ENCODE measurements around the gene PRRC2B.
"Not testable (repeated sequence)": the region's sequence is repeated elsewhere in the genome, so short reads cannot be mapped to it uniquely, and the experiment has no call there.

The PRRC2B gene

DNA sequence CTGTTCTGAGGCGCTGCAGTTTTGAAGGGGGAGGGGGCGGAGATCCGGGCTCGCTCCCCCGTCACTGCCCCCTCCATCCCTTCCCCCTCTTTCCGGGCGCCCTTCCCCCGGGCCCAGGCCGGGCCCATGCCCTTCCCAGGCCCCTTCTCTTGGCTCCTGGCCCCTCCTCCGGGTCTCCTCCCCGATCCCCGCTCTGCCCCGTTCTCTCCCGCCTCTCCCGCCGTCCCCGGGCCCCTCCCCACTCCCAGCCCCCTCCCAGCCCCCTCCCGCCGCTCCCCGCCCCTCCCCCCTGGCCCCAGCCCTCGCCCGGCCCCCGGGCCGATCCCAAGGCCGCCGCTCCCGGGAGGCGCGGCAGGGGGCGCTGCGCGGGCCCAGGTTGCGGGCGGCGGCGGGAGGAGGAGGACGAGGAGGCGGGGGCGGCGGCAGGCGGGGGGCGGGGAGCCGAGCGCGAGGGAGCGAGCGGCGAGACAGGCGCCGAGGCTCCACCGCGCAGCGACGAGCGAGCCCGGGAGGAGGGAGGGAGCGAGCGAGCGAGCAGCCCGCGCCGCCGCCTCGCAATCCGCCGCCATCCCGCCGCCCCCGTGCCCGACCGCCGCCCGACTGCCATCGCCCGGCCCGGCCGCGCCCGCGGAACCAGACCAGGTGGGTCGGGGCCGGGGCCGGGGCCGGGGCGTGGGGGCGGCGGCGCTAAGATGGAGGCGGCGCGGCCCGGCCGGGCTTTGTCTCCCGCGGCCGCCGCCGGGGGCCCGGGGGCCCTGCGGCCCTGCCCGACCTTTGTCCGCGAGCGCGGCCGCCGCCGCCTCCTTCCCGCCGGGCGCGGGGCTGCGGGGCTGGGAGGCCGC, at the start of gene PRRC2B:
Gene PRRC2B, plus strand, starts transcription at position 465 of the 842 bp plus-strand sequence. CDS start 36,059 bp downstream, outside the sequence.
- DNase-seq (ENCODE audit: low read depth): peak; percentile 84

DNA sequence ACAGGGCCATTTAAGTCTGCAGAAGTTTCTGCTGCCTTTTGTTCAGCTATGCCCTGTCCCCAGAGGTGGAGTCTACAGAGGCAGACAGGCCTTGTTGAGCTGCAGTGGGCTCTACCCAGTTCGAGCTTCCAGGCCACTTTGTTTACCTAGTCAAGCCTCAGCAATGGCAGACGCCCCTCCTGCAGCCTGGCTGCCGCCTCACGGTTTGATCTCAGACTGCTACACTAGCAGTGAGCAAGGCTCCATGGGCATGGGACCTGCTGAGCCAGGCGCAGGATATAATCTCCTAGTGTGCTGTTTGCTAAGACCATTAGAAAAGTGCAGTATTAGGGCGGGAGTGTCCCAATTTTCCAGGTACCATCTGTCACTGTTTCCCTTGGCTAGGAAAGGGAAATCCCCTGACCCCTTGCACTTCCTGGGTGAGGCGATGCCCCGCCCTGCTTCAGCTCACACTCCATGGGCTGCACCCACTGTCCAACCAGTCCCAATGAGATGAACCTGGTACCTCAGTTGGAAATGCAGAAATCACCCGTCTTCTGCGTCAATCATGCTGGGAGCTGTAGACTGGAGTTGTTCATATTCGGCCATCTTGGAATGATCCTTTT, 48.9 kb upstream of the PRRC2B start:
- DNase-seq (ENCODE audit: low read depth): not testable (repeated sequence)

- DNase-seq (ENCODE audit: low read depth): no peak
Measured at GRCh38 chr9:131346559-131346958, 47.3 kb upstream of the PRRC2B start.

- no peak for DNase-seq (ENCODE audit: low read depth)
Measured at GRCh38 chr9:131347376-131348020, 46.4 kb upstream of the PRRC2B start.

DNA sequence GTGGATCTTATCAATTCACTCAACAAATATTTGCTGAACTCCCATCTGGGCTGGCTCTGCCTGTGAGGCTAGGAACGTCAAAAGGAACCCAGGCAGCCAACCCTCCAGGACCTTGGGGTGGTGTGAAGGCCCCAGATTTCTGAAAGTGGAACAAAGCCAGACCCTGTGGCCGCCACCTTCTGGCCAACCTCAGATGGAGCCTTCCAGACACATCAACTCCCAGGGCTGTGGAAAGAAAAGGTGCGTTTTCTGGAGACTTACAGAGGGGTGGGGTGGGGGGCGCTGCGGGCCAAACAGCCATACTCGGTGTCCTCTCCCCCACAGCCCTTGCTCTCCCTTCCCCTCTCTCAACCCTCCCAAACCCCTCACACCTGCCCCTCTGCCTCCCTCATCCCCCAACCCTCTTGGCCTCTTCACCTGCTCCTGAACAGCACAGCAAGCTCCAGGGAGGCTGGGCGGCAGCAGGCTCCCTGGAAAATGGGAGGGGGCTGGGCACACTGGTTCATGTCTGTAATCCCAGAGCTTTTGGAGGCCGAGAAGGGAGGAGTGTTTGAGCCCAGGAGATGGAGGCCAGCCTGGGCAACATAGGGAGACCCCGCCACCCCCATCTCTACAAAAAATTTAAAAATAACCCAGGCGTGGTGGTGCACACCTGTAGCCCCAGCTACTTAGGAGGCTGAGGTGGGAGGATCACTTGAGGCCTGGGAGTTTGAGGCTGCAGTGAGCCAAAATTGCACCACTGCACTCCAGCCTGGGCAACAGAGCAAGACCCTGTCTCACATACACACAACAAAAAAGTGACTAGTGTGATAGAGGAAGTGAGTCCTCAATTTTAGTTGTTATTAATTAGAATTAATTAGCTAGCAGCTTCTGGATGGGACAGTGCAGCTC, 45.0 kb upstream of the PRRC2B start:
- DNase-seq (ENCODE audit: low read depth): no peak

- no peak for DNase-seq (ENCODE audit: low read depth)
Measured at GRCh38 chr9:131349522-131349880, 44.4 kb upstream of the PRRC2B start.

DNA sequence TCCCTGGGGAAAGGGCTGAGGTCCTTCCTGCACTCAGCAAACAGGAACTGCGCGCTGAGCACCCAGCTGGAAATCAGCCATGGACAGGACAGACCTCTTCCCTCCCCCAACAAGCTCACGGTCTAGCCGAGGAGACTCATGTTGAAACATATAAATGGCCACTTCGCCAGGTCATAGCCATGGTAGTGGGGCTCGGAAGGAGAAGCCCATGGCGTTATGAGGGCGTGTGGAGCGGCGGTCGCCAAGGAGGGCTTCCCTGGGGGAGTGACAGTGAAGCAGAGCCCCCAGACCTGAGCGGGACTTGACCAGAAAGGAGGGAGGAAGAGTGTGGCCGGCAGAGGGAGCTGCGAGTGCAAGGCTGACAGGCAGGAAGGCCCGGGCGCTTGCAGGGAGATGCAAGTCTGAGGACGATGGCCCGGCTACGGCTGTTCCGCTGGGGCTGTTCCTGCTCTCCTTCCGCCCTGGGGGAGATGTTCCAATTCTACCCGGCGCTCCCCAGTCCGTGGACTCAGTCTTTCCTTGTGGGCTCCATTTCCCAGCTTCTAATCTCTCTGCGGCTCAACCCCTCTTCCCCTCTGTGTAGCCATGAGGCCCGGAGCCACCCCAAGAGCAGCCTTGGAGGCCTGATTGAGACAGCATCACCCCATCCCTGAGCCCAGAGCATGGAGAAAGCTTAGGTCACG, 43.9 kb upstream of the PRRC2B start:
- DNase-seq (ENCODE audit: low read depth): peak; percentile 85

- not testable (repeated sequence) for DNase-seq (ENCODE audit: low read depth)
Measured at GRCh38 chr9:131356479-131356878, 37.4 kb upstream of the PRRC2B start.

DNA sequence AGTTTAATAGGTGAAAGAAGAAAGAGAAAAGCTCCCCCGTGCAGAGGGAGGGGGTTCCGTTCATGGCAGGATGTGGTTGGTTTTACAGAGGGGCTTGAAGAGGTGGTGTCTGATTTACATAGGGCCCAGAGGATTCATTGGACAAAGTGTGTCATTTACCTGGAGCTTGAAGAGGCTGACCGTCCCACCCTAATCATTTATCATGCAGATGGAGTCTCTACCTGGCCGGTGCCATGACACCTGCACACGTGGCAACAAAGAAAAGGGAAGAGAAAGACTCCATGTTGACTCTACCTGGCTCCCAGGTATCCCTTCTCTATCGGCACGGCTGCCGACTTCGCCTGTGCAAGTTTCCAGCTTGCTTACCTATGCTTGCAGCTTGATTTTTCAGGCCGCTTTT, 35.3 kb upstream of the PRRC2B start:
- DNase-seq (ENCODE audit: low read depth): no peak

DNA sequence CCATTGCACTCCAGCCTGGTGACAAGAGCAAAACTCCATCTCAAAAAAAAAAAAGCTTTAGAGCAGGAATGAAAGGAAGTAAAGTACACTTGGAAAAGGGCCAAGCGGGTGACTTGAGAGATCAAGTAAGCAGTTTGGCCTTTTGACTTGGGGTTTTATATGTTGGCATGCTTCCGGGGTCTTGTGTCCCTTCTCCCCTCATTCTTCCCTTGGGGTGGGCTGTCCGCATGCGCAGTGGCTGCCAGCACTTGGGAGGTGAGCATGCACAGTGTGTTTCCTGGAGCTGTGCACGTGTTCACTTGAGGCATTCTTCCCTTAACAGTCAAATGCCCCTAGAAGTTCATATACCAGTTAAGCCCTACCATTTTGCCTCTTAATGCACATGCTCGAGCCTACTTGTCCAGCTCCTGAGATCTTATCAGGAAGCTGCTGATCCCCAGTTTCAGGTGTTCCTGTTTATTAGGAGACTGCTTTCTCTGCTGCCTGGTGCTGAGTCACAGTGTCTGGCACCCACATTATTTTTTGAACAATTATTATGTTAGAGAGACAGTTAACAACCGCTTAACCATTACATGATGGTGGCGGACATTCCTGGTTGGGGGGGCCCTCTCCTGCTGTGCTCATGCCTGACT, 32.6 kb upstream of the PRRC2B start:
- DNase-seq (ENCODE audit: low read depth): no peak

DNA sequence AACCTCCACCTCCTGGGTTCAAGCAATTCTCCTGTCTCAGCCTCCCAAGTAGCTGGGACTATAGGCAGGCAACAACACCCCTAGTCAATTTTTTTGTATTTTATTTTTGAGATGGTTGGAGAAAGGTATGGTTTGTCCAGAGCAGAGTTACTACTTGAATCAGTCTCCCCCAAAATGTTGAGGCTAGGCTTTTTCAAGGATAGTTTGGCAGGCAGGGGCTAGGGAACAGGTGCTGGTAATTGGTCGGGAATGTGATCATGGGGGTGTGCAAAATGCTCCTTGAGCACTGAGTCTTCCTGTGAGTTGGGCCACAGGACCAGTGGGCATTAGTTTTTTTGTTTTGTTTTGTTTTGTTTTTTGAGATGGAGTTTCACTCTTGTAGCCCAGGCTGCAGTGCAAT, 28.3 kb upstream of the PRRC2B start:
- no peak for DNase-seq (ENCODE audit: low read depth)

DNA sequence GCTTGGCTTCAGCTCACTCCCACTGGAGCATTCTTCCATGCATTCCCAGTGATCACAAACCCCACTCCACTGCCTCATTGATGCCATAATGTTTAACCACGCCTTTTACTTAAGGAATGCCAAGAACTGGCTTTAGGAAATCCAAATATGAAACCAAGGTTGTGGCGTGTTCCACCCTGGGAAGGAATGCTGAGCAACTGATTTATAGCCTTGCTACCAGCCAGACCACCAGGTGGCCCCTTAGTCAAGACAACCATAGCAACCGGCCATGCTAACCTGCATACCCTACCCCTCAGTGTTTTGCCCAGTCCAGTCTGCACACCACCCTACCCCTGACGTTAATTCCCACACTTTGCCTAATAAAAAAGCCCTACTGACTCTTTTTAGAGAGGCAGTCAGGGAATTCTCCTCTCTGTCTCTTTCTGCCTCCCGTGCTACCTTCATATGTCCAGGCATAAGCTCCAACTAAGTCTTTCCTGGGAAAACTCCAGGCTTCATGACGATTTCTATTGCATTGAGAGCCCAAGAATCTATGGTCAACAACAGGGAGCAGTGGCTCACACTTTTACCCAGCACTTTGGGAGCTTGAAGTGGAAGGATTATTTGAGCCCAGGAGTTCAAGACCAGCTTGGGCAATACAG, 27.0 kb upstream of the PRRC2B start:
- DNase-seq (ENCODE audit: low read depth): no peak

DNA sequence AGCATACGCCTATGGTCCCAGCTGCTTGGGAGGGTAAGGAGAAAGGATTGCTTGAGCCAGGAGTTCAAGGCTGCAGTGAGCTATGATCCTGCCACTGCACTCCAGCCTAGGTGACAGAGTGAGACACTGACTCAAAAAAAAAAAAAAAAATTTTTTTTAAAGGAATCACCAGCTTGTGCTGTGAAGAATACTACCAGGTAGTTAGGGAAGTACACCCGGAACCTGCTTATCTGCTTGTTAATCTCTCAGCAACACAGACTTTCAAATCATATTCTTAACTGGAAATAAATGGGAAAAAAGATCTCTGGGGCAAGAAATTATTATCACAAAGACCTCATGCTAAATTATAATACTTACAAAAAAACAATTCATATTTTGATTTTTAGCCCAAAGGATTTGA, 26.4 kb upstream of the PRRC2B start:
- DNase-seq (ENCODE audit: low read depth): no peak

DNA sequence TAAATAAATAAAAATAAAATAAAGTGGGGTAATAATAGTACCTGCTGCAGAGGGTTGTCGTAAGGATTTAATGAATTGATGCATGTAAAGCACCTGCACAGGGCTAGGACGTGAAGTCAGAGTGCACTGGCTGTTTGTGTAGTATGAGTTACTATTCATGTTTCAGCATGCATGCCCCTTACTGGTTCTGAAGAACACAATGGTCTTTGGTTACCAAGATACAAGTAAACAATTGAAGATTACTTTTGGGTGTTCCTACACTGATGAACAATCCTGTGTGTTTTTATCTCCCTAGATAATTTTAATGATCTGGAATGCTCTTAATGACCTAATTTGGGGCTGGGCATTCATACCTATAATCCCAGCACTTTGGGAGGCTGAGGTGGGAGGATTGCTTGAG, 23.2 kb upstream of the PRRC2B start:
- DNase-seq (ENCODE audit: low read depth): no peak

- not testable (repeated sequence) for DNase-seq (ENCODE audit: low read depth)
Measured at GRCh38 chr9:131372599-131372973, 21.3 kb upstream of the PRRC2B start.

GRCh38 chr9:131374638-131375037, 19.2 kb upstream of the PRRC2B start:
- DNase-seq (ENCODE audit: low read depth): not testable (repeated sequence)

DNA sequence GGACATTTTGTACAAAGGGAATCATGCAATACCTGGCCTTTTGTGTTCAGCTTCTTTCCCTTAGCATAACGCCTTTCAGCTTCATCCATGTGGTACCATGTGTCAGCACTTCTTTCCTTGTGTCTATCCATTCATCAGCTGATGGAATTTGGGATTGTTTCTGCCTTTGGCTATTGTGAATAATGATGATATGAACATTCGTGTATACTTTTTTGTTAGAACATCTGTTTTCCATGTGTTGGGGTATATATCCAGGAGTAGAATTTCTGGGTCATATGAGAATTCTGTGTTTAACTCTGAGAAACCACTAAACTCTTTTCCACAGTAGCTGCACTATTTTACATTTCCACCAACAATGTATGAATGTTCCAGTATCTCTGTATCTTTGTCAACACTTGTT, 14.8 kb upstream of the PRRC2B start:
- DNase-seq (ENCODE audit: low read depth): no peak

DNA sequence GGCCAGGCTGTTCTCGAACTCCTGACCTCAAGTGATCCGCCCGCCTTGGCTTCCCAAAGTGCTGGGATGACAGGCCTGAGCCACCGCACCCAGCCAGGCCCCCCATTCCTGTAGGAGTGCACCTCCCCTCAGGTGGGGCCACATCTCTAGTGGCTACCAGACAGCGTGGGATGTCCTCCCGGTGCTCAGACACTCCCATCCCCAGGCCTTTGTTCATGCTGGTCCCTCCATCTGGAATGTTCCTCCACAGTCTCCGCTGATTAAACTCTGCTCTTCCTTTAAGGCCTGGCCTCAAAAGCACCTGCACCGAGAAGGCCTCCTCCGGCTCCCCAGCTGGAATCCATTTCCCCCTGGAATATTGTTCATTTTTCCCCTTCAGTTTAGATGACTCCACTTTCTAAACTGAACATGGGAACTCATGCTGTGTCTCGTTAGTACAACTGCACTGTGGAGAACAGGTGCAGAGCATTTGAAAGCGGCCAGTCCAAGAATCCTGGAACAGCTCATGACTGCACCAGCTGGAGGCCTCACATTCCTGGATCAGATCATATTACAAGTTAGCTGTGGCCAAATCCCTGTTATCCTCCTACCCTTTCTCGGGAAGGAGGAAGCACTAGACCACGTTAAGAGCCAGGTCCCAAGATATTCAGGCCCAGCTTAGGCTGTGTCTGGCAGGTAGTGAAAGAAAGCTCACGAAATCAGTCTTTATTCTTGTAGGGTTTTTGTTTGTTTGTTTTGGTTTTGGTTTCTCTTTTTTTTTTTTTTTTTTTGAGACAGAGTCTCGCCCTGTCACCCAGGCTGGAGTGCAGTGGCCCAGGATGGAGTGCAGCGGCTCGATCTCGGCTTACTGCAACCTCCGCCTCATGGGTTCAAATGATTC, 10.8 kb upstream of the PRRC2B start:
- no peak for DNase-seq (ENCODE audit: low read depth)

DNA sequence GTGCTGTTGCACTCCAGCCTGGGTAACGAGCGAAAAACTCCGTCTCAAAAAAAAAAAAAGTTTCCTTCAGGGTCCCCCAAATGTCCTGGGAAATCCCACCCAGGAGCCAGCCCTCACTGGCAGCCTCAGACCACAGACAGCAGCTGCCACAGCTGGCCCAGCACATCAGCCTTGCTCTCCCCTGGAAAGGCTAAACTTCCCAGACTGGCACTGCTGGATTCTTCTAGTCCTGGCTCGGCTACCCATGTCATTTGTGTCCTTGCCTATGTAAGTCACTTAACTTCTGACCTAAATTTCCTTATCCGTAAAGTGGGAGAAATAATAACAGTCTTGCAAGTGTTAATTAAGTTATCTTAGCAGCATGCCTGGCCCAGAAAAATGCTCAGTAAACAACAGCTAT, 8.6 kb upstream of the PRRC2B start:
- no peak for DNase-seq (ENCODE audit: low read depth)

- DNase-seq (ENCODE audit: low read depth): no peak
Measured at GRCh38 chr9:131386281-131386680, 7.6 kb upstream of the PRRC2B start.
